Loucy (cell line): ENCODE results near the gene VPREB3.

Experiments
- CTCF ChIP-seq: fragments of 200-600 bp; sonication (generic); conservative IDR thresholded peaks from 2 replicates; pipeline ENCODE4 v1.5.1; 2014; ENCODE audit warnings: mild to moderate bottlenecking, antibody characterized with exemption, low read length
- EZH2phosphoT487 ChIP-seq: fragments of 200-600 bp; IDR thresholded peaks from 2 replicates; pipeline ENCODE4 v1.6.1; 2018; ENCODE audit warnings: antibody characterized with exemption, mild to moderate bottlenecking, moderate library complexity, borderline replicate concordance

- TF ChIP-seq EZH2phosphoT487, result no peak
- peak; percentile 52 for TF ChIP-seq CTCF
These were observed 35.4 kb upstream of the VPREB3 start for GRCh38 chr22:23789638-23790037.
